ENCODE data around the gene CCDC78. TPM values are rescaled to one million over a fixed set of nuclear protein-coding genes. Genes with fewer than 3 reads are reported as not detected.

The CCDC78 gene
- total and polyA plus RNA-seq, 2 of the 4 experiments (the other 2 are of a cell fraction): 0.54 to 4.6 TPM

DNA sequence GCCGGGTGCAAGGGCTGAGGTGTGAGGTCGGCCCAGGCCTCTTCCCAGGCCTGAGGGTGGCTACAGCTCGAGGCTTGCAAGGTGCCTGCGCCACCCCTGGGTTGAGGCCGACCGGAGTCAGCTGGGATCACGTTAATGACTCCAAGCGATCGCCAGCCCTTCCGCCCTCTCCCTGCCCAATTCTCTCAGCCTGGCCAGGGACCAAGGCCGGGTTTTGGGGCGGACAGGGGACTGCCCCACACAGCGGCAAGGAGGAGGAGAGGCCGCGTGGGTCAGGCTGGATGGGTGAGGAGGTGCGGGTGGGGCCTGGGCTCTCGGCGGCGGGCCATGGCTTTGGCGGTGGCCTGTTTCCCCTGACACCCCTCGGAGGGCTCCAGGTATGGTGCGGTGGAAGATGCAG, 32.9 kb downstream of the CCDC78 start:
- ChIA-PET POLR2A (ENCODE audit: unreplicated experiment) (no interaction called here), CTCF (interaction anchor here (0.7 kb wide), 1 partner anchor 153 kb away, joined by 3 read pairs; no protein-coding TSS in a partner anchor)
- H3K23ac ChIP-seq (ENCODE audit: low read depth, low read length): no peak overlapping the region
- peaks cover 11% of the 10 kb centered on the region for H3K9me1 ChIP-seq (ENCODE audit: insufficient read depth, low read length)
- no peak overlapping the region for H3K18ac ChIP-seq (ENCODE audit: low read depth, low read length)
- no peak overlapping the region for H3K56ac ChIP-seq (ENCODE audit: extremely low read depth, insufficient read depth, low read length)
- no peaks in the 10 kb centered on the region for H3K36me3 ChIP-seq (ENCODE audit: control insufficient read depth, insufficient read depth, low read length)
- no peak overlapping the region for H3K4ac ChIP-seq (ENCODE audit: low read depth, low read length)
- no peak overlapping the region for H4K5ac ChIP-seq (ENCODE audit: low read depth, low read length)
- intact Hi-C loops (cut with micrococcal nuclease) (no loop called here), in situ Hi-C loops (cut with MboI; ENCODE audit: low sequenced_read_pairs) (no loop called here), dilution Hi-C loops (cut with HindIII; ENCODE audit: low sequenced_read_pairs, unreplicated experiment) (no loop called here)
- H3K27me3 ChIP-seq (ENCODE audit: control insufficient read depth, insufficient read depth, low read length): peaks cover 46% of the 10 kb centered on the region
- no peaks in the 10 kb centered on the region; the same call in 1 of the 2 replicates for H3K9me3 ChIP-seq (ENCODE audit: control insufficient read depth, insufficient read depth, low read length)
- peaks cover 4% of the 10 kb centered on the region; the same call in 1 of the 2 replicates for H4K20me1 ChIP-seq (ENCODE audit: insufficient read depth, low read length)
- peaks cover 9 to 15% of the 10 kb centered on the region in 2 experiments; a peak in 3 of 4 replicates for H3K79me1 ChIP-seq (ENCODE audit: low read depth in 1 of 2, low read length in 2 of 2)
- H3K4me2 ChIP-seq (ENCODE audit: low read depth, low read length): no peak overlapping the region
- no peak overlapping the region for H4K91ac ChIP-seq (ENCODE audit: insufficient read depth, low read depth, low read length)
- TF ChIP-seq FOS (IDR thresholded peaks at IDR 0.05; ENCODE audit: low read depth, low read length): no peak
- TF ChIP-seq, protein P1, sequence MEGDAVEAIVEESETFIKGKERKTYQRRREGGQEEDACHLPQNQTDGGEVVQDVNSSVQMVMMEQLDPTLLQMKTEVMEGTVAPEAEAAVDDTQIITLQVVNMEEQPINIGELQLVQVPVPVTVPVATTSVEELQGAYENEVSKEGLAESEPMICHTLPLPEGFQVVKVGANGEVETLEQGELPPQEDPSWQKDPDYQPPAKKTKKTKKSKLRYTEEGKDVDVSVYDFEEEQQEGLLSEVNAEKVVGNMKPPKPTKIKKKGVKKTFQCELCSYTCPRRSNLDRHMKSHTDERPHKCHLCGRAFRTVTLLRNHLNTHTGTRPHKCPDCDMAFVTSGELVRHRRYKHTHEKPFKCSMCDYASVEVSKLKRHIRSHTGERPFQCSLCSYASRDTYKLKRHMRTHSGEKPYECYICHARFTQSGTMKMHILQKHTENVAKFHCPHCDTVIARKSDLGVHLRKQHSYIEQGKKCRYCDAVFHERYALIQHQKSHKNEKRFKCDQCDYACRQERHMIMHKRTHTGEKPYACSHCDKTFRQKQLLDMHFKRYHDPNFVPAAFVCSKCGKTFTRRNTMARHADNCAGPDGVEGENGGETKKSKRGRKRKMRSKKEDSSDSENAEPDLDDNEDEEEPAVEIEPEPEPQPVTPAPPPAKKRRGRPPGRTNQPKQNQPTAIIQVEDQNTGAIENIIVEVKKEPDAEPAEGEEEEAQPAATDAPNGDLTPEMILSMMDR (conservative IDR thresholded peaks at IDR 0.05; ENCODE audit: low read depth, low read length): no peak
- no peak for TF ChIP-seq CHD1 (IDR thresholded peaks at IDR 0.05; ENCODE audit: low read depth, low read length)
- H2BK5ac ChIP-seq (ENCODE audit: low read depth, low read length, poor library complexity, severe bottlenecking): no peak overlapping the region
- no peak overlapping the region for H2AK5ac ChIP-seq (ENCODE audit: low read depth, low read length)
- no peak overlapping the region for H3K14ac ChIP-seq (replicated peaks; ENCODE audit: low read depth, low read length)
- no peak overlapping the region for H3K4me3 ChIP-seq (ENCODE audit: insufficient read depth, low read depth, low read length)
- WGBS, 2 experiments (ENCODE audit: extremely low coverage in 2 of 2, insufficient read length in 1 of 2): 73% methylated on average over 2 of the region's 22 CpGs; no CpG with 5 or more reads in 1 of the 2 experiments
- BruUV-seq (replicated peaks): no TSS peak
- H2BK120ac ChIP-seq (ENCODE audit: low read depth, low read length): no peak overlapping the region
- H4K8ac ChIP-seq (ENCODE audit: low read depth in 2 of 2, low read length in 2 of 2): no peak overlapping the region
- no peak overlapping the region for H3K27ac ChIP-seq (ENCODE audit: insufficient read depth, low read length)
- DNase-seq (no peak), ATAC-seq (ENCODE audit: low read depth) (no peak)
- H2AK9ac ChIP-seq (replicated peaks; ENCODE audit: low read depth, low read length, poor library complexity): no peak overlapping the region
- H3K9ac ChIP-seq (ENCODE audit: low read depth, low read length): no peak overlapping the region
- H2AFZ ChIP-seq (replicated peaks; ENCODE audit: low read length, poor library complexity): no peak overlapping the region
- no peak overlapping the region for H2BK15ac ChIP-seq (ENCODE audit: low read depth, low read length)
- peaks cover 12% of the 10 kb centered on the region for H3K4me1 ChIP-seq (ENCODE audit: control insufficient read depth, insufficient read depth, low read length)
- H2BK20ac ChIP-seq (ENCODE audit: low read depth, low read length): no peak overlapping the region

All from IMR-90 (cell line).